ENCODE measurements around the gene PIGU. TPM values are rescaled to one million over a fixed set of nuclear protein-coding genes. Genes with fewer than 3 reads are reported as not detected.

Gene PIGU
- total RNA-seq, 1 experiment from 2014 or later: 32.8 TPM

- H3K9me3 ChIP-seq (ENCODE audit: control insufficient read depth, low read depth, low read length): no peaks in the 10 kb centered on the region
- no peaks in the 10 kb centered on the region for H3K9me3 Mint-ChIP-seq
- WGBS (ENCODE audit: extremely low coverage, insufficient read length, low lambda C conversion rate): no CpG with 5 or more reads among the region's 14 CpGs
- H3K4ac ChIP-seq (ENCODE audit: low read depth, low read length): no peak overlapping the region
- H3K23ac ChIP-seq (ENCODE audit: insufficient read length, low read depth, low read length): no peak overlapping the region
- no peak overlapping the region for H2AFZ ChIP-seq (ENCODE audit: low read length)
- H3K23me2 ChIP-seq (ENCODE audit: insufficient read length, low read depth, low read length, poor library complexity, severe bottlenecking): no peaks in the 10 kb centered on the region
- H4K20me1 ChIP-seq (ENCODE audit: control insufficient read depth, insufficient read depth, insufficient read length): no peaks in the 10 kb centered on the region
- peaks cover 6% of the 10 kb centered on the region; the same call in 1 of the 2 replicates for H3K79me2 ChIP-seq (ENCODE audit: insufficient read depth, low read length)
- H3K79me1 ChIP-seq (ENCODE audit: insufficient read depth, low read depth, low read length, poor library complexity, severe bottlenecking): no peaks in the 10 kb centered on the region
- H2AK5ac ChIP-seq (ENCODE audit: insufficient read length, low read length): no peak overlapping the region
- no peak overlapping the region for H3K4me3 Mint-ChIP-seq
- H3K27ac ChIP-seq (ENCODE audit: insufficient read length, low read depth, low read length): no peak overlapping the region
- DNase-seq: no peak
- no peak overlapping the region for H4K91ac ChIP-seq (ENCODE audit: insufficient read length, low read depth, low read length)
- no peak overlapping the region for H3T11ph ChIP-seq (ENCODE audit: low read length)
- peak overlapping the region in 1 of 3 experiments; percentile 92; a peak in 2 of 7 replicates for H3K27ac Mint-ChIP-seq
- no peak overlapping the region for H3K14ac ChIP-seq (ENCODE audit: insufficient read depth, low read length)
- peaks cover 10 to 69% (median 48%) of the 10 kb centered on the region in 3 experiments; a peak in 6 of 7 replicates for H3K36me3 Mint-ChIP-seq (ENCODE audit: insufficient read depth in 1 of 3, low read depth in 3 of 3)
- H2BK12ac ChIP-seq (ENCODE audit: insufficient read length, low read depth, low read length): no peak overlapping the region
- no peak overlapping the region for H3K4me2 ChIP-seq (ENCODE audit: insufficient read depth, insufficient read length, low read length)
- H4K8ac ChIP-seq (replicated peaks; ENCODE audit: insufficient read length, low read depth, low read length): no peak overlapping the region
- H3K4me1 Mint-ChIP-seq: peaks cover 9 to 15% of the 10 kb centered on the region in 2 experiments
- H3K27me3 ChIP-seq (ENCODE audit: insufficient read depth, low read length): no peaks in the 10 kb centered on the region
- H2BK20ac ChIP-seq (ENCODE audit: low read depth, low read length, poor library complexity, severe bottlenecking): no peak overlapping the region
- H2BK15ac ChIP-seq (ENCODE audit: low read depth, low read length): no peak overlapping the region
- no peak overlapping the region for H2BK5ac ChIP-seq (ENCODE audit: insufficient read length, low read length)
- no peak overlapping the region for H3K56ac ChIP-seq (ENCODE audit: insufficient read length, low read depth, low read length)
- no peak overlapping the region for H2BK120ac ChIP-seq (ENCODE audit: low read depth, low read length, poor library complexity, severe bottlenecking)
- no peaks in the 10 kb centered on the region for H3K27me3 Mint-ChIP-seq (ENCODE audit: low read depth)
- no peak overlapping the region for H3K9ac ChIP-seq (ENCODE audit: extremely low read depth, insufficient read length, low read length)
- H3K4me1 ChIP-seq (ENCODE audit: insufficient read depth, low read length): no peaks in the 10 kb centered on the region
- H4K5ac ChIP-seq (ENCODE audit: insufficient read length, low read depth, low read length): no peak overlapping the region
- no peak overlapping the region for H3K18ac ChIP-seq (ENCODE audit: insufficient read length, low read depth, low read length)
- TF ChIP-seq, protein P1, sequence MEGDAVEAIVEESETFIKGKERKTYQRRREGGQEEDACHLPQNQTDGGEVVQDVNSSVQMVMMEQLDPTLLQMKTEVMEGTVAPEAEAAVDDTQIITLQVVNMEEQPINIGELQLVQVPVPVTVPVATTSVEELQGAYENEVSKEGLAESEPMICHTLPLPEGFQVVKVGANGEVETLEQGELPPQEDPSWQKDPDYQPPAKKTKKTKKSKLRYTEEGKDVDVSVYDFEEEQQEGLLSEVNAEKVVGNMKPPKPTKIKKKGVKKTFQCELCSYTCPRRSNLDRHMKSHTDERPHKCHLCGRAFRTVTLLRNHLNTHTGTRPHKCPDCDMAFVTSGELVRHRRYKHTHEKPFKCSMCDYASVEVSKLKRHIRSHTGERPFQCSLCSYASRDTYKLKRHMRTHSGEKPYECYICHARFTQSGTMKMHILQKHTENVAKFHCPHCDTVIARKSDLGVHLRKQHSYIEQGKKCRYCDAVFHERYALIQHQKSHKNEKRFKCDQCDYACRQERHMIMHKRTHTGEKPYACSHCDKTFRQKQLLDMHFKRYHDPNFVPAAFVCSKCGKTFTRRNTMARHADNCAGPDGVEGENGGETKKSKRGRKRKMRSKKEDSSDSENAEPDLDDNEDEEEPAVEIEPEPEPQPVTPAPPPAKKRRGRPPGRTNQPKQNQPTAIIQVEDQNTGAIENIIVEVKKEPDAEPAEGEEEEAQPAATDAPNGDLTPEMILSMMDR (conservative IDR thresholded peaks at IDR 0.05): no peak
These were observed 151.0 kb downstream of the PIGU start for GRCh38 chr20:34525709-34526416.
